ENCODE results near the gene ADAM10.

Gene ADAM10

DNA sequence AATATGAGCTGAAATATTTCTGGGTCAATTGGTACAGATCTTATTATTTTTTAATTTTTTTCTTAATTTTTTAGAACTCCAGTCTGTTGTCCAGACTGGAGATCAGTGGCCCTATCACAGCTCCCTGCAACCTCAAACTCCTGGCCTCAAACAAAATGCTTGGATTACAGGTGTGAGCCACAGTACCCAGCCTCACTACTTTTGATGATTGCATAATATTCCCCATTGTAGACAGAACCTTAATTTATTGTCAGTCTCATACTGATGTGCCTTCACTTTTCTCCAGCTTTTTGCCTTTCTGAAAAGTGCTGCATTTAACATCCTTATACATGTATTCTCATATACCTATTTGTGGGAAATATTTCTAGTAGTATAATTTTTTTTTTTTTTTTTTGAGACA lies 172.8 kb downstream of the ADAM10 start:
- DNase-seq (ENCODE audit: low spot score), result no peak
- TF ChIP-seq, protein P1, sequence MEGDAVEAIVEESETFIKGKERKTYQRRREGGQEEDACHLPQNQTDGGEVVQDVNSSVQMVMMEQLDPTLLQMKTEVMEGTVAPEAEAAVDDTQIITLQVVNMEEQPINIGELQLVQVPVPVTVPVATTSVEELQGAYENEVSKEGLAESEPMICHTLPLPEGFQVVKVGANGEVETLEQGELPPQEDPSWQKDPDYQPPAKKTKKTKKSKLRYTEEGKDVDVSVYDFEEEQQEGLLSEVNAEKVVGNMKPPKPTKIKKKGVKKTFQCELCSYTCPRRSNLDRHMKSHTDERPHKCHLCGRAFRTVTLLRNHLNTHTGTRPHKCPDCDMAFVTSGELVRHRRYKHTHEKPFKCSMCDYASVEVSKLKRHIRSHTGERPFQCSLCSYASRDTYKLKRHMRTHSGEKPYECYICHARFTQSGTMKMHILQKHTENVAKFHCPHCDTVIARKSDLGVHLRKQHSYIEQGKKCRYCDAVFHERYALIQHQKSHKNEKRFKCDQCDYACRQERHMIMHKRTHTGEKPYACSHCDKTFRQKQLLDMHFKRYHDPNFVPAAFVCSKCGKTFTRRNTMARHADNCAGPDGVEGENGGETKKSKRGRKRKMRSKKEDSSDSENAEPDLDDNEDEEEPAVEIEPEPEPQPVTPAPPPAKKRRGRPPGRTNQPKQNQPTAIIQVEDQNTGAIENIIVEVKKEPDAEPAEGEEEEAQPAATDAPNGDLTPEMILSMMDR (IDR thresholded peaks at IDR 0.05; ENCODE audit: borderline replicate concordance, control extremely low read depth, extremely low read depth, insufficient read depth, missing control alignments), result no peak
- in situ Hi-C loops (cut with MboI; ENCODE audit: low sequenced_read_pairs, unreplicated experiment), result no loop called here

DNA sequence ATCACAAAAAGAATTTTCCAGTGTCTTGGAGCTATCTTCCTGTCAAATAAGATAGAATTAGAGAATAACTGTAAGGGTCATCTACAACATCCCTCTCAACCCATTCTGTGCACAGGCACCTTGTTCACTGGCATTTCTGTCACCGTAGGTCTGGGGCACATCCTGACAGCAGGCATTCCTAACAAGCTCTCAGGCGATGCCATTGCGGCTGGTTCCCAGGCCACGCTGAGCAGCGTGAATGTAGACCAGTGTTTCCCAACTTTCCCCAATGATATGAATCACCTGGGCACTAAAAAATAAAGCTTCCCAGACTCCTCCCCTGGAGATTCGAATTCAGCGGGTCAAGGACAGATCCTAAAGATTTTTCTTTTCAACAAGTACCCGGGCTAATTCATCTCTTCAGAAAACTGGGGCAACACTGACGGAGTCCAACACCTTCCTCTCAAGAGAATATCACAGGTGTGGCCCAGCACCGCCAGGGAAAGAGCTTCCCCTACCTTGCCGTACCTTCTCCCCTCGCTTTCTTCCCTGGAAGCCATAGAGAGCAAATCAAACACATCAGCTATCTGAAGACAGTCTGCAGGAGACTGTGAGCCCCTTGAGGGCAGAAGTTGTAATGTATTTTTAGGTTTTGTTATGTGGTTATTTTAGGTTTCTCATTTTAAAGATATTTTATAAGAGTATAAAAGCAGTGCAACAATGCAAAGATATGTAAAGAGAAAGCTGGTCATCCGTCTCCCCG lies 174.3 kb downstream of the ADAM10 start:
- DNase-seq (ENCODE audit: low spot score), result no peak
- TF ChIP-seq, protein P1 (IDR thresholded peaks at IDR 0.05; ENCODE audit: borderline replicate concordance, control extremely low read depth, extremely low read depth, insufficient read depth, missing control alignments), result no peak
- in situ Hi-C loops (cut with MboI; ENCODE audit: low sequenced_read_pairs, unreplicated experiment), result no loop called here

GRCh38 chr15:58574631-58575030 lies 174.9 kb downstream of the ADAM10 start:
- TF ChIP-seq, protein P1 (IDR thresholded peaks at IDR 0.05; ENCODE audit: borderline replicate concordance, control extremely low read depth, extremely low read depth, insufficient read depth, missing control alignments), result no peak
- no peak for DNase-seq (ENCODE audit: low spot score)
- in situ Hi-C loops (cut with MboI; ENCODE audit: low sequenced_read_pairs, unreplicated experiment), result no loop called here

- in situ Hi-C loops (cut with MboI; ENCODE audit: low sequenced_read_pairs, unreplicated experiment), result no loop called here
- DNase-seq (ENCODE audit: low spot score), result no peak
- TF ChIP-seq, protein P1 (IDR thresholded peaks at IDR 0.05; ENCODE audit: borderline replicate concordance, control extremely low read depth, extremely low read depth, insufficient read depth, missing control alignments), result no peak
Measured at GRCh38 chr15:58573270-58573669, 176.2 kb downstream of the ADAM10 start.

DNA sequence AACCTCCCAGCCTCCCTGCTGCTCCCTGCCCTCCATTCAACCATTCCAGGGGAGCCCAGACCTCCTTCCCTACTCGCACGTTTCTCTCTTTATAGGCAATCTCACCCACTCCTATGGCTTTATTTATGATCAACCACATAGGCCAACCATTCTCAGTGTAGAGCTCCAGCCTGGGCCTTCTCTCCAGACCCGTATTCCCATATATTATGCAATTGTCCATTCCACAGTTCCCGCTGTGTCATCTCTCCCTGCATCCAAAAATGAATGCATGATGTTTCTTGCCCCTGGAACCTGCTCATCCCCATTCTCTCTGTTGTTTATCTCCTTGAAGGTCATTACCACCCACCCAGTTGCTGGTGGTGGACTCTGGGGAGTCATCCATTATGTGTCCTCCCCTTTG lies 177.0 kb downstream of the ADAM10 start:
- in situ Hi-C loops (cut with MboI; ENCODE audit: low sequenced_read_pairs, unreplicated experiment), result no loop called here
- TF ChIP-seq, protein P1 (IDR thresholded peaks at IDR 0.05; ENCODE audit: borderline replicate concordance, control extremely low read depth, extremely low read depth, insufficient read depth, missing control alignments), result no peak
- no peak for DNase-seq (ENCODE audit: low spot score)

DNA sequence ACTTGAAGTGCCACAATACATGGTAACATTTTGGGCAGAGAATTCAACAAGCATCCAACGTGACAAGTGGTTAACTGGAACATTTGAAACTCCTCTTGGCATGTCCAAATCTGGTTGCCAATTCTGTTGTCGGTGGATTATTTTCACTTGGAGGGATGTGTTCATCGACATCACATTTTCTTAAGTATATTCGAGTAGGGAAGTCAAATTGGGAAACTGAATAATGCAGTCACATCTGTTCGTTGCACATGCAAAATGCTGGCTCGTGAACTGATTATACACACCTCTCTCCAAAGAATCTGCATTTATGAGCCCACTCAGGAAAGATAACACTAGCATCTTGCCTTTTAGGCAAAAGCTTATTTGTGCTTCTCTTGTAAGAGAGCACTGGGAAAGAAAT lies 178.0 kb downstream of the ADAM10 start:
- TF ChIP-seq, protein P1 (IDR thresholded peaks at IDR 0.05; ENCODE audit: borderline replicate concordance, control extremely low read depth, extremely low read depth, insufficient read depth, missing control alignments), result no peak
- no peak for DNase-seq (ENCODE audit: low spot score)
- in situ Hi-C loops (cut with MboI; ENCODE audit: low sequenced_read_pairs, unreplicated experiment), result no loop called here

Measured in GM13976 (cell line).